Glutamatergic neuron (in vitro differentiated cells): ENCODE measurements around the gene CABLES2. TPM values are rescaled to one million over a fixed set of nuclear protein-coding genes. Genes with fewer than 3 reads are reported as not detected.
A peak's percentile ranks its signal among the peaks of the same experiment; 100 is the strongest.

Source experiments
- DNase-seq: peaks from one replicate; pipeline ENCODE4 v3.0.0; 2022
- H3K27ac Mint-ChIP-seq: one replicate; pipeline ENCODE4 v1.8.0; 2020; ENCODE audit warnings: mild to moderate bottlenecking, mixed read lengths, inconsistent platforms; ENCODE audit not compliant: unreplicated experiment
- H3K27me3 Mint-ChIP-seq: one replicate; pipeline ENCODE4 v1.8.0; 2020; ENCODE audit warnings: mild to moderate bottlenecking, moderate library complexity, mixed read lengths, inconsistent platforms; ENCODE audit not compliant: unreplicated experiment
- H3K36me3 Mint-ChIP-seq: one replicate; pipeline ENCODE4 v1.8.0; 2020; ENCODE audit warnings: mild to moderate bottlenecking, mixed read lengths, inconsistent platforms; ENCODE audit not compliant: unreplicated experiment
- H3K4me1 Mint-ChIP-seq: one replicate; pipeline ENCODE4 v1.8.0; 2020; ENCODE audit warnings: mild to moderate bottlenecking, low read depth, mixed read lengths, inconsistent platforms; ENCODE audit not compliant: unreplicated experiment
- H3K4me3 Mint-ChIP-seq: one replicate; pipeline ENCODE4 v1.8.0; 2020; ENCODE audit warnings: mild to moderate bottlenecking, mixed read lengths, inconsistent platforms; ENCODE audit not compliant: unreplicated experiment
- H3K9me3 Mint-ChIP-seq: one replicate; pipeline ENCODE4 v1.8.0; 2020; ENCODE audit warnings: mild to moderate bottlenecking, moderate library complexity, mixed read lengths, inconsistent platforms; ENCODE audit not compliant: unreplicated experiment
- CTCF ChIP-seq: fragments of 200-600 bp; sonication (generic); IDR thresholded peaks from one replicate; pipeline ENCODE4 v1.5.0; 2021; ENCODE audit not compliant: partially characterized antibody, unreplicated experiment
- long read RNA-seq: library from polyadenylated mRNA; unstranded; transcript quantifications from one replicate; pipeline ENCODE4 v2.0.0, GENCODE V29; 2020; ENCODE audit not compliant: unreplicated experiment
- total RNA-seq: library from RNA; stranded (reverse); fragmentation: NEBNext Ultra II Directional; extraction: Animal tissue kit (Norgen Biotek cat#: 25700); gene quantifications from one replicate; pipeline ENCODE4 v1.2.1, GENCODE V29; 2021; ENCODE audit not compliant: unreplicated experiment

The CABLES2 gene
- 25.3 TPM for total RNA-seq
- long read RNA-seq, partial matches to known transcripts = 0 of 7 reads
- long read RNA-seq, other reads (novel, unspliced or antisense) = 7 of 7 reads

- Mint-ChIP-seq H3K36me3 (no peaks in the 10 kb centered on the region), H3K9me3 (no peaks in the 10 kb centered on the region), H3K27me3 (peaks cover 5% of the 10 kb centered on the region), H3K4me1 (peaks cover 14% of the 10 kb centered on the region), H3K4me3 (peak within 1 kb of the TSS; percentile 80), H3K27ac (peak within 1 kb of the TSS; percentile 55)
- TF ChIP-seq CTCF = no peak
- peak; percentile 95 for DNase-seq
Measured at GRCh38 chr20:62407221-62407992, at the start of gene CABLES2. CABLES2 (minus strand) TSS chr20:62407285; CDS start chr20:62407276, 9 bp downstream.

GRCh38 chr20:62455929-62456328 lies 48.8 kb upstream of the CABLES2 start:
- DNase-seq = no peak
- H3K27ac Mint-ChIP-seq = peak overlapping the region; percentile 75
- H3K9me3 Mint-ChIP-seq = peaks cover 3% of the 10 kb centered on the region
- H3K27me3 Mint-ChIP-seq = peaks cover 10% of the 10 kb centered on the region
- no peak for TF ChIP-seq CTCF
- no peaks in the 10 kb centered on the region for H3K36me3 Mint-ChIP-seq
- peak overlapping the region; percentile 72 for H3K4me3 Mint-ChIP-seq
- peaks cover 15% of the 10 kb centered on the region for H3K4me1 Mint-ChIP-seq

GRCh38 chr20:62454904-62455636 lies 48.0 kb upstream of the CABLES2 start:
- peaks cover 3% of the 10 kb centered on the region for H3K9me3 Mint-ChIP-seq
- no peak for DNase-seq
- H3K4me3 Mint-ChIP-seq = peak overlapping the region; percentile 38
- peaks cover 15% of the 10 kb centered on the region for H3K4me1 Mint-ChIP-seq
- H3K36me3 Mint-ChIP-seq = no peaks in the 10 kb centered on the region
- no peak for TF ChIP-seq CTCF
- peaks cover 10% of the 10 kb centered on the region for H3K27me3 Mint-ChIP-seq
- peak overlapping the region; percentile 66 for H3K27ac Mint-ChIP-seq

GRCh38 chr20:62453186-62453808 lies 46.2 kb upstream of the CABLES2 start:
- Mint-ChIP-seq H3K9me3 (peaks cover 7% of the 10 kb centered on the region), H3K4me3 (no peak overlapping the region), H3K27me3 (peaks cover 13% of the 10 kb centered on the region), H3K27ac (no peak overlapping the region), H3K36me3 (no peaks in the 10 kb centered on the region), H3K4me1 (peaks cover 15% of the 10 kb centered on the region)
- no peak for TF ChIP-seq CTCF
- DNase-seq = no peak
